CD8-positive, alpha-beta memory T cell (primary cell): ENCODE data around the gene OR12D2. TPM values are rescaled to one million over a fixed set of nuclear protein-coding genes. Genes with fewer than 3 reads are reported as not detected.
A peak's percentile ranks its signal among the peaks of the same experiment; 100 is the strongest.
"Not testable (repeated sequence)": the region's sequence is repeated elsewhere in the genome, so short reads cannot be mapped to it uniquely, and the experiment has no call there.

Experiments
- CTCF ChIA-PET: fragments of 350-600 bp; sonication (Branson Sonifier 250); formaldehyde crosslinking; loops from one replicate; lab custom pipeline; 2021; ENCODE audit warnings: antibody characterized with exemption; lab: Charles Lee
- POLR2A ChIA-PET: fragments of 350-600 bp; sonication (Branson Sonifier 250); formaldehyde crosslinking; loops from one replicate; lab custom pipeline; 2021; ENCODE audit warnings: antibody characterized with exemption; lab: Charles Lee
- DNase-seq, 5 donors: peaks; one replicate each; pipeline versions ENCODE4 v3.0.0 to v3.0.0-alpha.2; 2020 to 2022; ENCODE audit warnings: mixed read lengths in 1 of 5
- H3K27ac ChIP-seq: one replicate; pipeline ENCODE4 v1.7.0; 2013; ENCODE audit warnings: low read depth, mild to moderate bottlenecking, low read length, moderate library complexity
- H3K27me3 ChIP-seq: 2 replicates; pipeline ENCODE4 v1.7.0; 2013; ENCODE audit warnings: low read length, mild to moderate bottlenecking; ENCODE audit not compliant: insufficient read depth, poor library complexity, severe bottlenecking
- H3K36me3 ChIP-seq: 2 replicates; pipeline ENCODE4 v1.7.0; 2013; ENCODE audit warnings: mild to moderate bottlenecking, low read length, moderate library complexity; ENCODE audit not compliant: insufficient read depth
- H3K4me1 ChIP-seq: 2 replicates; pipeline ENCODE4 v1.7.0; 2013; ENCODE audit warnings: mild to moderate bottlenecking, low read length, moderate library complexity; ENCODE audit not compliant: insufficient read depth
- H3K4me3 ChIP-seq: 2 replicates; pipeline ENCODE4 v1.7.0; 2013; ENCODE audit warnings: mild to moderate bottlenecking, low read length
- H3K9me3 ChIP-seq: 2 replicates; pipeline ENCODE4 v1.7.0; 2013; ENCODE audit warnings: mild to moderate bottlenecking, low read length
- H3K27ac Mint-ChIP-seq, 8 donors: one replicate each; pipeline ENCODE4 v1.8.0; 2020 to 2021; ENCODE audit warnings: mixed read lengths in 8 of 8, mild to moderate bottlenecking in 6 of 8, inconsistent platforms in 3 of 8, moderate library complexity in 3 of 8
- H3K27me3 Mint-ChIP-seq, 2 donors: one replicate each; pipeline ENCODE4 v1.8.0; 2020 to 2021; ENCODE audit warnings: mixed read lengths in 2 of 2, mild to moderate bottlenecking in 1 of 2, moderate library complexity in 1 of 2
- H3K36me3 Mint-ChIP-seq, 3 donors: one replicate each; pipeline ENCODE4 v1.8.0; 2020 to 2021; ENCODE audit warnings: mixed read lengths in 3 of 3, inconsistent platforms in 1 of 3, mild to moderate bottlenecking in 1 of 3
- H3K4me1 Mint-ChIP-seq, 3 donors: one replicate each; pipeline ENCODE4 v1.8.0; 2020 to 2021; ENCODE audit warnings: mixed read lengths in 3 of 3, inconsistent platforms in 1 of 3, mild to moderate bottlenecking in 1 of 3
- H3K4me3 Mint-ChIP-seq, 7 donors: one replicate each; pipeline ENCODE4 v1.8.0; 2020 to 2021; ENCODE audit warnings: mixed read lengths in 7 of 7, mild to moderate bottlenecking in 6 of 7, moderate library complexity in 4 of 7, inconsistent platforms in 2 of 7
- H3K9me3 Mint-ChIP-seq, 5 donors: one replicate each; pipeline ENCODE4 v1.8.0; 2020 to 2022; ENCODE audit warnings: mixed read lengths in 5 of 5, mild to moderate bottlenecking in 3 of 5, moderate library complexity in 2 of 5, inconsistent platforms in 1 of 5
- polyA plus RNA-seq: library from polyadenylated mRNA; unstranded; fragments of 300-500 nt; fragmentation: Illumina TruSeq; gene quantifications from one replicate; pipeline ENCODE4 v1.2.3, GENCODE V29; 2021
- total RNA-seq, 2 experiments: library from RNA; stranded (reverse); gene quantifications; one replicate each; pipeline ENCODE4 v1.2.3, GENCODE V29; 2021

The OR12D2 gene
- total and polyA plus RNA-seq, 3 experiments from 2014 or later, result not detected

GRCh38 chr6:29436730-29437129 is 41.3 kb downstream of the OR12D2 start:
- H3K9me3 Mint-ChIP-seq, H3K36me3 ChIP-seq, H3K27ac Mint-ChIP-seq, H3K36me3 Mint-ChIP-seq, H3K4me3 ChIP-seq, H3K4me1 ChIP-seq, H3K9me3 ChIP-seq, H3K27ac ChIP-seq, H3K27me3 ChIP-seq, H3K4me3 Mint-ChIP-seq, POLR2A ChIA-PET, DNase-seq, H3K4me1 Mint-ChIP-seq, CTCF ChIA-PET: not testable (repeated sequence)
- peaks cover 23 to 61% of the 10 kb centered on the region in 2 donors for H3K27me3 Mint-ChIP-seq

GRCh38 chr6:29439006-29439405 is 43.6 kb downstream of the OR12D2 start, which contains the start of gene OR10C1:
Gene OR10C1 (plus strand): TSS chr6:29439306. CDS start chr6:29440016, 710 bp downstream.
- H3K4me3 Mint-ChIP-seq, result no peak within 1 kb of the TSS
- H3K27ac ChIP-seq, result no peak within 1 kb of the TSS
- DNase-seq, result no peak
- H3K4me3 ChIP-seq, result no peak within 1 kb of the TSS
- no peaks in the 10 kb centered on the region for H3K9me3 ChIP-seq
- H3K4me1 Mint-ChIP-seq, result no peaks in the 10 kb centered on the region
- H3K36me3 Mint-ChIP-seq, result no peaks in the 10 kb centered on the region
- no peaks in the 10 kb centered on the region for H3K36me3 ChIP-seq
- H3K4me1 ChIP-seq, result no peaks in the 10 kb centered on the region
- H3K27me3 ChIP-seq, result no peaks in the 10 kb centered on the region
- ChIA-PET POLR2A (no interaction called here), CTCF (no interaction called here)
- peaks cover 21 to 67% of the 10 kb centered on the region in 2 donors for H3K27me3 Mint-ChIP-seq
- peak within 1 kb of the TSS in 1 of 8 donors; percentile 64 for H3K27ac Mint-ChIP-seq
- H3K9me3 Mint-ChIP-seq, result peaks cover 0 to 9% (median 0%) of the 10 kb centered on the region in 5 donors

- POLR2A ChIA-PET, result no interaction called here
- Mint-ChIP-seq H3K9me3 (peaks cover 0 to 8% (median 5%) of the 10 kb centered on the region in 5 donors), H3K4me3 (no peak overlapping the region), H3K36me3 (no peaks in the 10 kb centered on the region), H3K27ac (no peak overlapping the region), H3K27me3 (peaks cover 25 to 78% of the 10 kb centered on the region in 2 donors), H3K4me1 (no peaks in the 10 kb centered on the region)
- Histone ChIP-seq H3K4me3 (no peak overlapping the region), H3K9me3 (no peaks in the 10 kb centered on the region), H3K27me3 (no peaks in the 10 kb centered on the region), H3K36me3 (no peaks in the 10 kb centered on the region), H3K4me1 (no peaks in the 10 kb centered on the region), H3K27ac (no peak overlapping the region)
- DNase-seq, result no peak
- CTCF ChIA-PET, result no interaction called here
Measured at GRCh38 chr6:29442719-29443118, 47.3 kb downstream of the OR12D2 start.

- H3K27me3 ChIP-seq, H3K9me3 ChIP-seq, H3K27ac Mint-ChIP-seq, H3K4me3 ChIP-seq, DNase-seq, H3K36me3 ChIP-seq, H3K27ac ChIP-seq, H3K4me1 ChIP-seq, H3K9me3 Mint-ChIP-seq, H3K4me1 Mint-ChIP-seq, CTCF ChIA-PET, H3K4me3 Mint-ChIP-seq, POLR2A ChIA-PET, H3K36me3 Mint-ChIP-seq: not testable (repeated sequence)
- peaks cover 24 to 80% of the 10 kb centered on the region in 2 donors for H3K27me3 Mint-ChIP-seq
Measured at GRCh38 chr6:29444031-29444430, 48.6 kb downstream of the OR12D2 start.

Other genes with a start within 250 kb of the OR12D2 start
- gene OR2J2, start 224.7 kb upstream of the OR12D2 start, total RNA-seq, result not detected
- not detected for gene OR2J2, start 224.7 kb upstream of the OR12D2 start, polyA plus RNA-seq
- gene OR14J1, start 93.9 kb upstream of the OR12D2 start, total RNA-seq, result not detected
- not detected for gene OR14J1, start 93.9 kb upstream of the OR12D2 start, polyA plus RNA-seq
- gene OR5V1, start 26.8 kb upstream of the OR12D2 start, total RNA-seq, result not detected
- not detected for gene OR5V1, start 26.8 kb upstream of the OR12D2 start, polyA plus RNA-seq
- not detected for gene OR12D3, start 20.3 kb upstream of the OR12D2 start, total RNA-seq
- gene OR12D3, start 20.3 kb upstream of the OR12D2 start, polyA plus RNA-seq, result not detected
- not detected for gene OR12D1, start 19.3 kb downstream of the OR12D2 start, total RNA-seq
- gene OR12D1, start 19.3 kb downstream of the OR12D2 start, polyA plus RNA-seq, result not detected
- not detected for gene OR10C1, start 43.7 kb downstream of the OR12D2 start, total RNA-seq
- not detected for gene OR10C1, start 43.7 kb downstream of the OR12D2 start, polyA plus RNA-seq
- gene OR11A1, start 61.4 kb downstream of the OR12D2 start, total RNA-seq, result not detected
- gene OR11A1, start 61.4 kb downstream of the OR12D2 start, polyA plus RNA-seq, result not detected
- gene OR2H1, start 61.5 kb downstream of the OR12D2 start, total RNA-seq, result not detected
- gene OR2H1, start 61.5 kb downstream of the OR12D2 start, polyA plus RNA-seq, result not detected
- not detected for gene MAS1L, start 92.3 kb downstream of the OR12D2 start, total RNA-seq
- not detected for gene MAS1L, start 92.3 kb downstream of the OR12D2 start, polyA plus RNA-seq
- gene UBD, start 164.1 kb downstream of the OR12D2 start, total RNA-seq, result 1 to 10 TPM; 2.5 to 2.6 TPM
- not detected for gene UBD, start 164.1 kb downstream of the OR12D2 start, polyA plus RNA-seq
- gene OR2H2, start 189.5 kb downstream of the OR12D2 start, total RNA-seq, result not detected
- gene OR2H2, start 189.5 kb downstream of the OR12D2 start, polyA plus RNA-seq, result not detected
- 1 to 10 TPM; 8.3 to 8.8 TPM for gene GABBR1, start 237.6 kb downstream of the OR12D2 start, total RNA-seq
- gene GABBR1, start 237.6 kb downstream of the OR12D2 start, polyA plus RNA-seq, result 0.45 TPM